Astrocyte (in vitro differentiated cells and primary cell): ENCODE measurements around the gene GPRC5D.

Experiments
- CTCF ChIP-seq: IDR thresholded peaks from 2 replicates; pipeline ENCODE4 v1.5.1; 2011; ENCODE audit warnings: low read depth, mild to moderate bottlenecking, inconsistent platforms, low read length, moderate library complexity; ENCODE audit not compliant: insufficient read depth
- EZH2 ChIP-seq: IDR thresholded peaks from 2 replicates; pipeline ENCODE4 v1.6.1; 2012; ENCODE audit warnings: mild to moderate bottlenecking, low read length, inconsistent platforms; ENCODE audit not compliant: insufficient read depth

- TF ChIP-seq CTCF (no peak), EZH2 (no peak)
These were observed 52.2 kb downstream of the GPRC5D start for GRCh38 chr12:12899530-12900380.
